Measurements from ENCODE around the gene CCDC33. TPM values are rescaled to one million over a fixed set of nuclear protein-coding genes. Genes with fewer than 3 reads are reported as not detected.
A peak's percentile ranks its signal among the peaks of the same experiment; 100 is the strongest.

The CCDC33 gene
- total RNA-seq, 1 experiment from 2014 or later = 0.15 TPM

- H4K20me1 ChIP-seq (ENCODE audit: insufficient read depth) = no peaks in the 10 kb centered on the region
- ATAC-seq (no peak; the same call in 1 of the 2 replicates), DNase-seq (ENCODE audit: low read depth, low spot score) (no peak)
- no TSS peak for BruUV-seq (replicated peaks)
- POLR2A ChIA-PET = no interaction called here
- CTCF ChIA-PET = no interaction called here
- peaks cover 16% of the 10 kb centered on the region; the same call in 1 of the 2 replicates for H3K27me3 ChIP-seq (ENCODE audit: insufficient read depth, low read length)
- H3K9me2 ChIP-seq (ENCODE audit: insufficient read depth) = no peaks in the 10 kb centered on the region
- intact Hi-C loops (cut with micrococcal nuclease) = loop anchor here (5.0 kb wide), 1 partner anchor 50 kb away; no protein-coding TSS in a partner anchor
- RAD21 ChIA-PET (ENCODE audit: low non-redundant PET in 1 of 2, low total read pairs in 2 of 2, uncharacterized antibody in 2 of 2, unreplicated experiment in 2 of 2) = no interaction called here
- no peak within 1 kb of the TSS for H3K27ac ChIP-seq (ENCODE audit: low read depth, low read length)
- no peaks in the 10 kb centered on the region for H3K9me3 ChIP-seq (ENCODE audit: control insufficient read depth in 1 of 2, insufficient read depth in 1 of 2, low read depth in 1 of 2, low read length in 2 of 2)
- TF ChIP-seq ZNF274 (IDR thresholded peaks at IDR 0.05; ENCODE audit: low read depth, low read length) = no peak
- TF ChIP-seq ELF1 (IDR thresholded peaks at IDR 0.05; ENCODE audit: borderline replicate concordance, low read depth) = no peak
- TF ChIP-seq POLR2A (IDR thresholded peaks at IDR 0.05; ENCODE audit: borderline replicate concordance, extremely low read depth, insufficient read depth, insufficient read length) = peak; percentile 26
- TF ChIP-seq EZH2phosphoT487 (IDR thresholded peaks at IDR 0.05; ENCODE audit: borderline replicate concordance) = no peak
- TF ChIP-seq TCF7L2 (IDR thresholded peaks at IDR 0.05; ENCODE audit: borderline replicate concordance, extremely low read depth, insufficient read depth, insufficient read length) = peak; percentile 68
- no peak for TF ChIP-seq SIN3A (IDR thresholded peaks at IDR 0.05; ENCODE audit: low read depth)
- TF ChIP-seq, protein P1, sequence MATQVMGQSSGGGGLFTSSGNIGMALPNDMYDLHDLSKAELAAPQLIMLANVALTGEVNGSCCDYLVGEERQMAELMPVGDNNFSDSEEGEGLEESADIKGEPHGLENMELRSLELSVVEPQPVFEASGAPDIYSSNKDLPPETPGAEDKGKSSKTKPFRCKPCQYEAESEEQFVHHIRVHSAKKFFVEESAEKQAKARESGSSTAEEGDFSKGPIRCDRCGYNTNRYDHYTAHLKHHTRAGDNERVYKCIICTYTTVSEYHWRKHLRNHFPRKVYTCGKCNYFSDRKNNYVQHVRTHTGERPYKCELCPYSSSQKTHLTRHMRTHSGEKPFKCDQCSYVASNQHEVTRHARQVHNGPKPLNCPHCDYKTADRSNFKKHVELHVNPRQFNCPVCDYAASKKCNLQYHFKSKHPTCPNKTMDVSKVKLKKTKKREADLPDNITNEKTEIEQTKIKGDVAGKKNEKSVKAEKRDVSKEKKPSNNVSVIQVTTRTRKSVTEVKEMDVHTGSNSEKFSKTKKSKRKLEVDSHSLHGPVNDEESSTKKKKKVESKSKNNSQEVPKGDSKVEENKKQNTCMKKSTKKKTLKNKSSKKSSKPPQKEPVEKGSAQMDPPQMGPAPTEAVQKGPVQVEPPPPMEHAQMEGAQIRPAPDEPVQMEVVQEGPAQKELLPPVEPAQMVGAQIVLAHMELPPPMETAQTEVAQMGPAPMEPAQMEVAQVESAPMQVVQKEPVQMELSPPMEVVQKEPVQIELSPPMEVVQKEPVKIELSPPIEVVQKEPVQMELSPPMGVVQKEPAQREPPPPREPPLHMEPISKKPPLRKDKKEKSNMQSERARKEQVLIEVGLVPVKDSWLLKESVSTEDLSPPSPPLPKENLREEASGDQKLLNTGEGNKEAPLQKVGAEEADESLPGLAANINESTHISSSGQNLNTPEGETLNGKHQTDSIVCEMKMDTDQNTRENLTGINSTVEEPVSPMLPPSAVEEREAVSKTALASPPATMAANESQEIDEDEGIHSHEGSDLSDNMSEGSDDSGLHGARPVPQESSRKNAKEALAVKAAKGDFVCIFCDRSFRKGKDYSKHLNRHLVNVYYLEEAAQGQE (IDR thresholded peaks at IDR 0.05; ENCODE audit: low read depth) = no peak
- no peaks in the 10 kb centered on the region for H3K79me2 ChIP-seq (ENCODE audit: insufficient read depth, low read length)
- no peak within 1 kb of the TSS for H3K4me3 ChIP-seq (replicated peaks in 1 of 2; ENCODE audit: low read depth in 1 of 2, low read length in 2 of 2)
- H3K36me3 ChIP-seq (ENCODE audit: control insufficient read depth in 1 of 2, insufficient read depth in 2 of 2, low read length in 2 of 2) = no peaks in the 10 kb centered on the region
- H2AFZ ChIP-seq (ENCODE audit: low read depth, low read length, poor library complexity, severe bottlenecking) = no peak within 1 kb of the TSS
- peaks cover 25 to 49% of the 10 kb centered on the region in 2 experiments for H3K4me1 ChIP-seq (ENCODE audit: control insufficient read depth in 1 of 2, insufficient read depth in 2 of 2, low read length in 2 of 2)
- no peak within 1 kb of the TSS for H3K9ac ChIP-seq (ENCODE audit: low read length)
- peak within 1 kb of the TSS; percentile 59 for H3K4me2 ChIP-seq (ENCODE audit: low read length)
These were observed 33.4 kb upstream of the CCDC33 start, which contains the start of gene STRA6 for GRCh38 chr15:74202452-74203401. Gene STRA6 (minus strand): TSS chr15:74202787. CDS start chr15:74202267, 520 bp downstream.

All from HCT116 (cell line).